ENCODE data around the gene TCEA3.

GRCh38 chr1:23421753-23422240, 2.8 kb downstream of the TCEA3 start:
- TF ChIP-seq, protein P1, sequence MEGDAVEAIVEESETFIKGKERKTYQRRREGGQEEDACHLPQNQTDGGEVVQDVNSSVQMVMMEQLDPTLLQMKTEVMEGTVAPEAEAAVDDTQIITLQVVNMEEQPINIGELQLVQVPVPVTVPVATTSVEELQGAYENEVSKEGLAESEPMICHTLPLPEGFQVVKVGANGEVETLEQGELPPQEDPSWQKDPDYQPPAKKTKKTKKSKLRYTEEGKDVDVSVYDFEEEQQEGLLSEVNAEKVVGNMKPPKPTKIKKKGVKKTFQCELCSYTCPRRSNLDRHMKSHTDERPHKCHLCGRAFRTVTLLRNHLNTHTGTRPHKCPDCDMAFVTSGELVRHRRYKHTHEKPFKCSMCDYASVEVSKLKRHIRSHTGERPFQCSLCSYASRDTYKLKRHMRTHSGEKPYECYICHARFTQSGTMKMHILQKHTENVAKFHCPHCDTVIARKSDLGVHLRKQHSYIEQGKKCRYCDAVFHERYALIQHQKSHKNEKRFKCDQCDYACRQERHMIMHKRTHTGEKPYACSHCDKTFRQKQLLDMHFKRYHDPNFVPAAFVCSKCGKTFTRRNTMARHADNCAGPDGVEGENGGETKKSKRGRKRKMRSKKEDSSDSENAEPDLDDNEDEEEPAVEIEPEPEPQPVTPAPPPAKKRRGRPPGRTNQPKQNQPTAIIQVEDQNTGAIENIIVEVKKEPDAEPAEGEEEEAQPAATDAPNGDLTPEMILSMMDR (IDR thresholded peaks at IDR 0.05) = peak in 1 of 3 donors; percentile 14
- no peak for TF ChIP-seq POLR2A (IDR thresholded peaks at IDR 0.05)
- TF ChIP-seq POLR2AphosphoS5 (IDR thresholded peaks at IDR 0.05) = no peak

Data from breast epithelium (tissue), 3 donors.